GM19043 (cell line): ENCODE results near the gene GLB1L2.

Source experiments
- ATAC-seq: cut with Tn5 transposase; IDR thresholded peaks from one replicate; pipeline ENCODE4 v1.9.1; 2021; ENCODE audit warnings: low read depth; ENCODE audit not compliant: unreplicated experiment

GLB1L2 gene

DNA sequence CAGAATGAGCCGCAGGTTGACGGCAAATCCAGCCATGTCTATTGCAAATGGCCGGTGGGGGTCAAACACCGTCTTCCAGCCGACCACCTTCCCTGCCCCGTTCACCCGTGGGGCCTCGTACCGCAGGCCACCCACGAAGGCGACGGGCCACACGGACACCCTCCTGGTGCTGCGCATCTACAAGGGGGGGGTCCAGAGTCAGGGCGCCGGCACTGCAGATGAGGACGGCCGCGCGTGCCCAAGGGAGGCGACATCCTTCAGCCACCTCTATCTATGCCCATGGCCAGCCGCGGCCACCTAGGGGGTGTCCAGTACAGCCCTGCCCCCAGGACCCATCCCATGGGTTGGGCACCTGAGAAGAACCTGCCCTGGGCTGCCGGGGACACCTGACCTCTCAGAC, 51.0 kb downstream of the GLB1L2 start:
- no peak for ATAC-seq

DNA sequence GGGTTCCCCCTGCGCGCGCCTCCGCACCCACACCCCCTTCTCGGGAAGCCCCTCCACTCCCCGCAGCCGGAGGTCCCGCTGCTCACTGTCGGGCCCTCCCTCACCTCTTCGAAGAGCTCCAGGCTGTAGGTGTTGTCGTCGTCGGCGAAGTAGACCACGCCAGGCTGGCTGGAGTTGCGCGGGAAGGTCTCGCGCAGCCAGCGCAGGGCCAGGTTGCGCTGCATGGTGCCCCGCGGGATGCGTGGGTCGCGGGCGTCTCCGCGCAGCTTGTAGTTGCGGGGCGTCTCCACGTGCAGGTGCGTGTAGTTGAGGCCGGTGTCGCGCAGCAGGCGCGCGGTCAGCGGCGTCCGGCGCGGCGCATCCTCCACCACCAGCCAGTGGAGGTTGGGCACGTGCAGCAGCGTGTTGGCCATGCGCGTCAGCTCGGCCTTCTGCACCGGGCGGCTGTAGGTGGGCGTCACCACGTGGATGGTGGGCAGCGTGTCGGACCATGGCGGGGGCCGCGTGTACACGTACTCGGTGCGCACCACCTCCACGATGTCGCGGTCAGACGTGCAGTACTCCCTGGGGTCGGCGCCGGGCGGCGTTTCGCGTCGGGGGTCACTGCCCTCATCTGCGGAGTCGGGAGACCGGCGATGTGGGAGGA, 51.9 kb downstream of the GLB1L2 start:
- no peak for ATAC-seq

- ATAC-seq, result no peak
Observed at GRCh38 chr11:134384406-134384805, 52.6 kb downstream of the GLB1L2 start.

DNA sequence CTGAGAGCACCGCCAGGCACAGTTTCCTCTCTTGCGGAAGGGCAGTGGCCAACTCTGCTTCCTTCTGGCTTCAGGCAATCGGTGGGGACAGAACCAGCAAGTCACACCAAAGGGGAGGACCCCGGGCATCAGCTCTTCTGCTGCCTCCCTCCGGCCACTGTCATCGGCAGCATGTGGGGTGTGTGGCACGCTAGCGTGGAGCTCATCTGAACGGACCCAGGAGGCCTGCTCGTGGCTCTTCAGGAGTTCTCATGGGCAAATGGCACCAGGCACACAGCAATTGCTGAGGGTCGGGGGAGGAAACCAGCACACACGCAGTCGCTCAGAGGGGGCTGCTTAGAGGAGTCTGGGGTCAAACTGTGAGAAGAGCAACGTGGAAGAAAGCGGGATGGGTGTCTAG, 53.4 kb downstream of the GLB1L2 start:
- no peak for ATAC-seq

GRCh38 chr11:134385774-134386565, 54.2 kb downstream of the GLB1L2 start:
- ATAC-seq, result no peak

DNA sequence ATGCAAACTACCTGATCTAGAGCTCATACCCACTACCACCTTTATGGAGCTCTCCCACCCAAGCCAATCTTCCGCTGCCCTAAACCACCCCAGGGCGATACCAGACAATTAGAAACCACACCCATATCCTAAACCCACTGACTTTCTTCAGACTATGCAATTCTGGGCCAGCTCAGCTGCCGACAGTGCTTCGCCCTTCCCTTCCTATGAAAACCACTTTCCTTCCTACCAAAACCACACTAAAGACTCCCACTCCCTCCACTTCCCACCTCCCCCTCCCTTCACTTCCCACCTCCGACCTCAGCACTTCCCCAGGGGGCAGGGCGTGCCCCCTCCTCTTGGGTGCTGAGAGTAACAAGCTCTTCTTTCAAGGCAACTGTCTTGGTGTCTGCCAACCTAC, 55.2 kb downstream of the GLB1L2 start:
- ATAC-seq, result no peak

GRCh38 chr11:134387501-134387900, 55.7 kb downstream of the GLB1L2 start:
- no peak for ATAC-seq

DNA sequence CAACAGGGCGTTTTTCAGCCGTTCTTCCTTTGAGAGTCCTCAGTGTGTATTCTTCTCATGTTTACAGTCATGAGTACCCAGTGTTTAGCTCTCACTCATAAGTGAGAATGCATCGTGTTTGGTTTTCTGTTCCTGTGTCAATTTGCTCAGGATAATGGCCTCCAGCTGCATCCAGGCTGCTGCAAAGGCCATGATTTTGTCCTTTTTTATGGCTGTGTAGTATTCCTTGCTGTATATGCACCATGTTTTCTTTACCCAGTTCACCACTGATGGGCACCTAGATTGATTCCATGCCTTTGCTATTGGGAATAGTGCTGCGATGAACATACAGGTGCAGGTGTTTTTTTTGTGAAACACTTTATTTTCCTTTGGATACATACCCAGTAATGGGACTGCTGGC, 56.8 kb downstream of the GLB1L2 start:
- ATAC-seq, result no peak

DNA sequence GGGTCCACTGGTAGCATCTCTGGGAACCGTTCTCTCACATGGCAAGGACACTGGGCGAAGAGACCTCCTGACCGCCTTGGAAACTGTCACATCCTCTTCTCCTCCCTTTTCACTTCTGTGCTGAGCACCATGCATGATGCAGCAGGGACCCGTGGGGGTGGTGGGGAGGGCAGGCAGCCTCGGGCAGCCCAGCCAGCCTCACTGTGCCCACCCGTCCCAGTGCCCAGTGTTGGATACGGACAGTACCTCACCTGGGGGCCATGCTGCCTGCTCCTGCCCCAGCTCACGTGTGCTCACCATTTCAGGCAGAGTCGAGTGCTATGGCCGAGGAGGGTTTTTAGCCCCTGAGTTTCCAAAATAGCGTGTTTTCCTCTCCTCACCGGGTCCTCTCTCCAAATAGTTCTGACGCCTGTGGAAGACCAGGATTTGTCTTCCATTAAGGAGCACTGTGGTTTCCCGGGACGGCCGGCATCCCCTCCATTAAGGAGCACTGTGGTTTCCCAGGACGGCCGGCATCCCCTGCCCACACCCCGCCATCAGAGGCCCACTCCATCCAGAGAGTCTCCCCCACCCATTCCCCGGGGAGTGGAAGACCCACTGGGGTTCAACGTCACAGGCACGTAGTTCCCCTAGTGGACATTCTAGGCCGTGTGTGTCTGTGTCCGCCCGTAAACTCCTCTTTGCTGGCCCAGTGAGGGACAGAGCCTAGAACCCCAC, 57.8 kb downstream of the GLB1L2 start:
- no peak for ATAC-seq

DNA sequence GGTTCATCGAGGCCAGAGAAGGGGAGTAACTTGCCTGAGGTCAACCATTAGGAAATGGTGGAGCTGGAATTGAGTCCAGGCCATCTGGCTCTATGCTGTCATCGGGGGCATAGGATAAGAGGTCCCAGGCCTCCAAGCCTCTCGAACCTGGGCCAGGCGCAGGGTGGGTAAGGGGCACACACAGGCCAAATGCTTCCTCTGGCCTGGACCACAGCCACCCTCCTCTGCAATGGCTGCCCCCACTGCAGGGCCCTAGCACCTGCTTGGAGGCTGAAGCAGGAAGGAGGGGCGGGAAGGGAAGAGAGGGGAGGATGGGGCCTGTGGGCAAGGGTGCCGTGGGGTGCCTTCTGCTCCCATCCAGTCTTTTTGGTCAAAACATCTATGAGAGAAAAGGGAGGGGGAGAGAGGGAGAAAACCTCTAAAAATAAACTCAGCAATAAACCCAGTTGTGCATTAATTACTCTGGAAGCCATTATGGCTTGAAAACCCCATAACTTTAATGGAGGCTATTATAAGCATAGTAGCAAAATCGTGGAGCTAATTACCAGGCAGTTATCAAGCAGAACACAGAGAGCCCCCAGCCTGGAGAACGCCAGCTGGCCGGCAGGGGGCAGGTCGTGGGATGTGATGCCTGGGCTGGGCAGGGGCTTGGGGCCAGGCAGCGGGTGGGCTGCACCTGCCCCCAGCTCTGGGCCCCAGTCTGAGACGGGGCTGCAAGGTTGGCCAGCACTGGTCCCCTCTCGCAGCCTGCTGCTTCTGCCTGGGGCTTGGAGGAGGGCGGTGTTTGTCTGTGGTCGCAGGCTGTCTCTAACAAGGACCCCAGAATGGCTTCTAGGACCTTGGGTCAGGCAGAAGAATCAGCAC, 59.1 kb downstream of the GLB1L2 start:
- ATAC-seq, result no peak

DNA sequence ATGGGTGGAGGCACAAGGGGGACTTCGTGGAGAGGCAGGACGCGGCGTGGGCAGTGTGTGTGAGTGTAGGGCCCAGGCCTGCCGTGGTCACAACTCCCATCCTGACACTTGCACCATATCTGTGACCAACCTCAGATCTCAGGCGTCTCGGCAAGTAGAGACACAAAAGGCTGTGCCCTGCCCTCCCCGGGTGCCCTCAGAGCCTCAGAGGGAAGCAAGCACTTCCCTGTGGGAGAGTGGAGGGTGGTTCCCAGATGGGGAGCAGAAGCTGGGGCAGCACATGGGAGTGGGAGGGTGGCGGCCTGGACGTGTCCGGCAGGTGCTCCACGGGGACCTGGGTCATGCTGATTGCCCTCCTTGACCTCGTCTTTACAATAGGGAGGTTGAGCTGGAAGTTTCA, 59.9 kb downstream of the GLB1L2 start:
- ATAC-seq, result no peak

GRCh38 chr11:134392953-134393615, 61.3 kb downstream of the GLB1L2 start:
- no peak for ATAC-seq

GRCh38 chr11:134393638-134394037, 61.9 kb downstream of the GLB1L2 start:
- ATAC-seq, result no peak

DNA sequence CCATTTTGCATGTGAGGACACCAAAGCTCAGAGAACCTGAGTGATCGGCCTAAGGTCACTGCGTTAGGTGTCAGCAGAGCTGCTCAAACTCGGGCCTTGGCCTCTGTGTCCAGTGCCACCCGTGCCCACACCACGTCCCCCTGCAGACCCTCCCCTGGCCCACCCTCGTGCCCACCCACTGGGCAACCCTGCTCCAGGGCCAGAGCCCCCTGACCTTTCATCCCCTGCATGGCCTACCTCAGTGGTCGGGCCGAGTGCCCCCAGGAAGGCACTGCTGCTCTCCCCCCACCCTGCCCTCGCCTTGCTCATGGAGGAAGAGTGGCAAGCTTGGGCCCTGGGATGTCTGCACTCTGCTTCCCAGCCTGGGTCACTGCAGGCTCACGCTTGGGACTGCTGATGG, 62.5 kb downstream of the GLB1L2 start:
- no peak for ATAC-seq

GRCh38 chr11:134395002-134395401, 63.2 kb downstream of the GLB1L2 start:
- no peak for ATAC-seq

- ATAC-seq, result no peak
Observed at GRCh38 chr11:134397304-134398078, 65.7 kb downstream of the GLB1L2 start.

DNA sequence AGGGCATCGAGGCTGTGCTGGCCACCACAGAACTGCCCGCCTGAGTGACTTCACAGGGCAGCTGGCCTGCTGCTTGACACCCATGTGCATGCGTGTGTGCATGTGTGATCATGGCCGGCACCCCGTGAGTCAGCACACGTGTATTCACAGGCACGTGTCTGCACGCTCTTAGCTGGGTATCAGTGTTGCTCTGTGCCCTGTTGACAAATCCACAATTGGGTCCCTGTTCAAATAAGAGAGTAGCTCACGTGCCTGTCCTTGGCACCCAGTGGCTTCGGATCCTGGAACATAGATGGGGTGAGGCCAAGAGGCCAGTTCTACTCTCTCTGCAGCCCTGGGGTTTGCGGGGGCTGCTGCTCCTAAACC, 66.3 kb downstream of the GLB1L2 start:
- ATAC-seq, result no peak

- ATAC-seq, result no peak
Observed at GRCh38 chr11:134398644-134399292, 67.0 kb downstream of the GLB1L2 start.

DNA sequence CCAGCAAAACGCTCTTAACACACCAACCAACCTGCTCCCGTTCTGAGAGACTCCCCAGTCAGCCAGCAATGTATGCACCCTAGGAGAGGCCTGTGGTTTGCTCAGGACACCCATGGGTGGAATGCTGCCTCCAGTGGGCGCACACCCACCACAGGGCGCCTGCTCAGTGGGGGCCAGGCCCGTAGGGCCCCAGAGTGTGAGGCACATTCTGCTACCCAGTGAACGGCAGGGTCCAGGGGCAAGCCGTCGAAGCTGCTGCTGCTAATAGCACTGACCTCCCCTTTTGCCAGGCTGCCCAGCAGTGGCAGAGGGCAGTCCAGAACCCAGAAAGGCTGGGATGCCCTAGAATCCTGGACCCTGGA, 67.5 kb downstream of the GLB1L2 start:
- no peak for ATAC-seq
